Uterus (tissue), 2 donors: ENCODE measurements around the gene TEX261.

Source experiments
- POLR2A ChIP-seq, 2 donors: fragments of 450-650 bp; IDR thresholded peaks; one replicate each; pipeline ENCODE4 v1.6.1; 2016; ENCODE audit warnings: antibody characterized with exemption in 2 of 2, mild to moderate bottlenecking in 1 of 2, moderate library complexity in 1 of 2
- TF ChIP-seq, protein P1 (sequence below), 4 experiments: fragments of 200-600 bp in 2 of 4; fragments of 450-650 bp in 2 of 4; sonication (generic) in 2 of 4; IDR thresholded peaks; one replicate each; pipeline ENCODE4 v1.5.1; 2016 to 2019; ENCODE audit warnings: antibody characterized with exemption in 4 of 4, mild to moderate bottlenecking in 2 of 4, moderate library complexity in 1 of 4

DNA sequence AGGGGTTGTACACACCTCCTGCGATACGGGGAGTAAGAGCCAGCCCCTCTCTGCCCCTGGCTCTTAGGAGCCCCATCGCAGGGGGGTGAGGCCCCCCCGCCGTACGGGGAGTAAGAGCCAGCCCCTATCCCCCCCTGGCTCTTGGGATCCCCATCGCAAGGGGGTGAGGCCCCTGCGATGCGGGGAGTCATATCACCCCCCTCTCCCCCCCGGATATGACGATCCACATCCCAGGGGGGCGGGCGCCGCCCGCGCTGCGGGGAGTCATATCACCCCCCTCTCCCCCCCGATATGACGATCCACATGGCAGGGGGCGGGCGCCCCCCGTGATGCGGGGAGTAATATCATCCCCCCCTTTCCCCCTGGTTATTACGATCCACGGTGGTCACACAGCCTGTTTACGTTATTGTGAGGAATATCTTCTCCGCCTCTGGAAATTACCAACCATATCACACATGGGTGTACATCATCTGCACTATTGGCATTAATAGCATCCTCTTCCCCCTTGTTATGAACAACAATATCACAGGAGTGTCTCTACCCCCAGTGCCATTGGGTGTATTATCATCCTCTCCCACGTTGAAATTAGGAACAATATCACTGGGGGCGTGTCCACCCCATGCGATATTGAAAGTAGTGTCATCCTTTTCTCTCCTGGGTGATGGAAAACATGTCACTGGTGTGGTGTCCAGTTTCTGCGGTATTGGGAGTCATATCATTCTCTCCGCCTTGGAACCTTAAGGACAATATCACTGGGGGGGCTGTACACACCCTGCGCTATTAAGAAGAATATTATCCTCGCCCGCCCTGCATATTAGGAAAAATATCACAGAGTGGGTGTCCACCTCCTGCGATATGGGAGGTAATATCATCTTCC lies 49.1 kb upstream of the TEX261 start:
- TF ChIP-seq POLR2A (IDR thresholded peaks at IDR 0.05), result no peak
- TF ChIP-seq, protein P1, sequence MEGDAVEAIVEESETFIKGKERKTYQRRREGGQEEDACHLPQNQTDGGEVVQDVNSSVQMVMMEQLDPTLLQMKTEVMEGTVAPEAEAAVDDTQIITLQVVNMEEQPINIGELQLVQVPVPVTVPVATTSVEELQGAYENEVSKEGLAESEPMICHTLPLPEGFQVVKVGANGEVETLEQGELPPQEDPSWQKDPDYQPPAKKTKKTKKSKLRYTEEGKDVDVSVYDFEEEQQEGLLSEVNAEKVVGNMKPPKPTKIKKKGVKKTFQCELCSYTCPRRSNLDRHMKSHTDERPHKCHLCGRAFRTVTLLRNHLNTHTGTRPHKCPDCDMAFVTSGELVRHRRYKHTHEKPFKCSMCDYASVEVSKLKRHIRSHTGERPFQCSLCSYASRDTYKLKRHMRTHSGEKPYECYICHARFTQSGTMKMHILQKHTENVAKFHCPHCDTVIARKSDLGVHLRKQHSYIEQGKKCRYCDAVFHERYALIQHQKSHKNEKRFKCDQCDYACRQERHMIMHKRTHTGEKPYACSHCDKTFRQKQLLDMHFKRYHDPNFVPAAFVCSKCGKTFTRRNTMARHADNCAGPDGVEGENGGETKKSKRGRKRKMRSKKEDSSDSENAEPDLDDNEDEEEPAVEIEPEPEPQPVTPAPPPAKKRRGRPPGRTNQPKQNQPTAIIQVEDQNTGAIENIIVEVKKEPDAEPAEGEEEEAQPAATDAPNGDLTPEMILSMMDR (IDR thresholded peaks at IDR 0.05), result no peak
